ENCODE data around the gene TRAF3IP3.

TRAF3IP3 gene

GRCh38 chr1:209827384-209828262 lies 71.8 kb downstream of the TRAF3IP3 start, which contains the start of gene UTP25:
UTP25 (plus strand) TSS chr1:209827972; CDS start chr1:209828064, 92 bp downstream.
- peak; percentile 85 for DNase-seq (ENCODE audit: low read depth in 2 of 2)

DNA sequence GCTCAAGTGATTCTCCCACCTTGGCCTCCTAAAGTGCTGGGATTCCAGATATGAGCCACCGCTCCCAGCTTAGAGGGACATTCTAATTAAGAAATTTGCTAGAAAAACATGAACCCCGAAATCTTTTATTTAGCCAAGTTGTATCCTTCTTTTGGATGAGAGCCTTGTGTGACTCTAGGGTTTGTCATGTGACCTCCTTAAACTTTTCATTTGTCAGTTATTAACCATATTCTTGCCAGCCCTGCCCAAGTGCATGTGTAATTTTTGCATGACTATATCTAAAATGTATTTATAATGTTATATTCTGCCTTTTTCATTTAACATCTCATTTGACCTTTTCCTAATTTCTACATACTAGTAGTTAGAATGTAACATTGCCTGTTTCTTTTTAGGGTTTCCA lies 73.9 kb downstream of the TRAF3IP3 start:
- no peak for DNase-seq (ENCODE audit: low read depth in 2 of 2)

DNA sequence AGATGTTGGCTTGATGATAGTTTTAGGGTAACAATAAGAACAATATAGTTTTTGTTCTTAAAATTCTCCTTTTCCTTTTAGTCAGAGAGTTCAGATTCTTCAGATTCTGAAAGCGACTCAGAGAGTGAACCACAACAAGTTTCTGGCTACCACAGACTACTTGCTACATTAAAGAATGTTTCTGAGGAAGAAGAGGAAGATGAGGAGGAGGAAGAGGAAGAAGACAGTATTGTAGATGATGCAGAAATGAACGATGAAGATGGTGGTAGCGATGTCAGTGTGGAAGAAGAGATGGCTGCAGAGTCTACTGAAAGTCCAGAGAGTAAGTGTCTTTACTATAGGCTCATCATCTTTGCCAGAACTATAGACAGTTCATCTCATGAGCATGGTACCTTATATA lies 74.9 kb downstream of the TRAF3IP3 start:
- no peak for DNase-seq (ENCODE audit: low read depth in 2 of 2)

- DNase-seq (ENCODE audit: low read depth in 2 of 2) = no peak
These were observed 75.8 kb downstream of the TRAF3IP3 start for GRCh38 chr1:209831615-209832014.

Data from stimulated activated CD8-positive, alpha-beta memory T cell treated with anti-CD3 and anti-CD28 coated beads, Interleukin-2, amount 100 ng/mL, for 1 hour (primary cell).